GM21390 (cell line): ENCODE results near the gene POR.
"Not testable (repeated sequence)": the region's sequence is repeated elsewhere in the genome, so short reads cannot be mapped to it uniquely, and the experiment has no call there.

ENCODE experiments used
- ATAC-seq: cut with Tn5 transposase; IDR thresholded peaks from one replicate; pipeline ENCODE4 v1.9.1; 2021; ENCODE audit not compliant: unreplicated experiment

POR gene

DNA sequence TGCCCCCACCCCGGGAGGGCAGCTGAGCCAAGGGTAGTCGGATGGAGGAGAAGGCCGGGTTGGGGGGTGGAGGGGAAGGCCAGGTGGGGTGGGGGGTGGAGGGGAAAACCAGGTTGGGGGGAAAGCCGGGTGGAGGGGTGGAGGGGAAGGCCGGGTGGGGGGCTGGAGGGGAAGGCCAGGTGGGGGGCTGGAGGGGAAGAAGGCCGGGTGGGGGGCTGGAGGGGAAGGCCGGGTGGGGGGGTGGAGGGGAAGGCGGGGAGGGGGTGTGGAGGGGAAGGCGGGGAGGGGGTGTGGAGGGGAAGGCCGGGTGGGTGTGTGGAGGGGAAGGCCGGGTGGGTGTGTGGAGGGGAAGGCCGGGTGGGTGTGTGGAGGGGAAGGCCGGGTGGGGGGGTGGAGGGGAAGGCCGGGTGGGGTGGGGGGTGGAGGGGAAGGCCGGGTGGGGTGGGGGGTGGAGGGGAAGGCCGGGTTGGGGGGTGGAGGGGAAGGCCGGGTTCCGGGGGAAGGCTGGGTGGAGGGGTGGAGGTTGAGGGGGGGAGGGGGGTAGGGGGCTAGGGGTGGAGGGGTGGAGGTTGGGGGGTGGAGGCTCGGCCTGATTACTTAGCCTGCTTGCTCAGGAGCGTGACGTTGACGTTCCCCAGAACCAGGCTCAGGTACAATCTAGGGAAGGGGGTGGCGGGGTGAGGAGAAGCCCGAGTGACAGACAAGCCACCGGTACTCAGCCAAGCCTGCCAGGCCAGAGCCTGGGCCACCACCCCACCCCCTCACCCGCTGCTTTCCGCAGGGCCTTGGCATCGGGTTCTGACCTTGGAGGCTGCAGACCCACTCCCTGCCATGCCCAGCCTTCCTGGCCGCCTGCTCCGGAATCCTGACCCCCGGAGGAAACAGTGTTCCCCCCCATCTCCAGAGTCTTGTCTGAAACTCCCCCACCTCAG, 73.9 kb downstream of the POR start:
- no peak for ATAC-seq

GRCh38 chr7:75989500-75990388, 74.8 kb downstream of the POR start:
- ATAC-seq, result no peak

DNA sequence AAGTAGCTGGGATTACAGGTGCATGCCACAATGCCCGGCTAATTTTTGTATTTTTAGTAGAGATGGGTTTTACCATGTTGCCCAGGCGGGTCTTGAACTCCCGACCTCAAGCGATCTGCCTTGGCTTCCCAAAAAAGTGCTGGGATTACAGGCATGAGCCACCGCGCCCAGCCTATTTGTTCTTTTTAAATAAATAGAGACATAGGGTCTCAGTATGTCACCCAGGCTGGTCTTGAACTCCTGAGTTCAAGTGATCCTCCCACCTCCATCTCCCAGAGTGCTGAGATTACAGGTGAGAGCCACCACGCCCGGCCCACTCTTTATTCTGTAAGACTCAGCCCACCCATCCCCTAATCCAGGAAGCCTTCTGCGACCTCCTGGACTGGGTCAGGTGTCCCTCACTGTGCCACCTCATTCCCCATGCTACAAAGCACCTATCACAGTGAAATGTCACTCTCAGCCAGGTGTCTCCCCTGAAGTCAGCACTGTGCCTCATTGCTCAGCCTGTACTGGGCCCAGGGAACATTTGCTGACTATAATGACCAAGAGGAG, 76.7 kb downstream of the POR start:
- ATAC-seq, result no peak

DNA sequence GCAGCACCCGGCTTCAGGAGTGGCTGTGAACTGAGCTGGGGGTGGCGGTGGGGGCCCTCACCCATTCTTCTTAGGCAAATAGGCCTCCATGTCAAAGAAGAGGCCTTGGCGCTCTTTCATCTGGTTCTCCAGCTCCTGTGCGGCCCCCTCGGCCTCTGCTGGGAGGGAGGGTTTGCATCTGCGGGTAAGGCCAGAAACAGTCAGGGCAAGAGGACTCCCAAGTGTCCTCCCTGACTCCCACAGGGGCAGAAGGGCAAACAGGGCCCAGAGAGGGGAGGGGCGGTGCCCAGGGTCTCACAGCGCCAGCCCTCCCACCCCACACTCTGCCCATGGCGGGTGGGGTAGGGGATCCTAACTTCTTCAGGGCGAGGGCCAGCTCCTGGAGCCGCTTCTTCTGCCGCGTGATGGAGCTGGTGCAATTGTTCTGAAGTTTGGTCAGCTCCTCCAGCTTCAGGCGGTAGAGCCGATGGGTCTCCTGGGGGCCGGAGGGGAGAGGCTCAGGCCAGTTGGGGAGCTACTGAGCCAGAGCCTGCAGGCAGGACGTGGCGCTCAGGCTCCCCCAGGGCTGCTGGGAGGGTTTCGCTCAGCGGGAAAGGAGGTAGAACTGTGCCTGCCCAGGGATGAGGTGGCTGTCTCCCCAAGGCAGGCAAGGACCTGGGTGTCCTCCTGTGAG, 77.3 kb downstream of the POR start:
- ATAC-seq, result no peak

- ATAC-seq, result peak; percentile 16
These were observed 78.9 kb downstream of the POR start for GRCh38 chr7:75993689-75994387.

DNA sequence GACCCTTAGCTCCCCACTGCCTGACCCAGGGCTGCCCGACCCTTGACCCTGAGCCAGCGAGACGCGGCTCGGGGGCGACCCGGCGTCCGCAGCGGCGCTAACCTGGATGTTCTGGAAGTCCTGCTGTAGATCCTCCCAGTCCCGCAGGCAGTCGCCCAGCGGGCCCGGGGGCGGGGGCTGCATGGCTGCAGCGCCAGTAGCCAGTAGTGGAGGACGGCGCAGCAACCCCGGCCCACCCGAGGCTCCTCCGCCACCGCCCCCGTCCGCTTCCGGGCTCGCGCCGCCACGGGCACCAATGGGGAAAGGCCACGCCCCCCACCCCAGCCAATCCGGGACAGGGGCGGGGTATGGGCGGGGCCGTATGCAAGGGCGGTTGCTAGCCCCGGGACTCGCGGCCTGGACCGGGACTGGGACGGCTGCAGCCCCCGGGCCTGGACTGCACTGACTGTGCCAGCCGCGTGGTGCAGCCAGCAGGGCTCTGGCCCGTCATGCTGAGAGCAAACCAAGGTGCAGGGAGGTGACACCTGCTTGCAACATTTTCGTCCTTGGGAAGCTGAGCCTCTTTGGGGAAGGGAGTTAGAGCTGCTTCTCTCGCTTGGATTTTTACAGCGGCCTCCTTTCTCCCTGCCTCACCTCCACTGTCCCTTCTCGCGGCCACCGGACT, 79.6 kb downstream of the POR start, which contains the start of gene TMEM120A:
TMEM120A (minus strand) TSS at position 208 of the 664 bp plus-strand sequence; CDS start at position 183, 25 bp downstream.
- ATAC-seq, result peak; percentile 94

DNA sequence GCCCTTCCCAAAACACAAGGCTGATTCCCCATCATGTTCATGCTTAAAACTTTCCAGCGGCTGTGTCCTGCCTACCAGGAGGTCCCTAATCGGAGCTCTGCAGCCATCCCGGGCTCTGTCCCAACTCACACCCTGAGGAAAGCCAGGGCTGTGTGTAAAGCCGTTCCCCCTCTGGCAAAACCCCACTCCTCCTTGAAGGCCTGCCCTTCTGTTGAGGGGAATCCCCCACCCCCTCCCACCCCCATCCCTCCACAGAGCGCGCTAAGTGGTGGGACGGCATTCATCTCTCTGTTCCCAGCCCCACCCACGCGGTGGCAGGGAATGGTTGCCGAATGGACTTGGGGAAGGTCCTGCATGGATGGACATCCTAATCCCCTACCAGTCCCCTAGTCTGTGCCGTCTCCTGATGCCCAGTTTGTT, 80.1 kb downstream of the POR start:
- ATAC-seq, result no peak

DNA sequence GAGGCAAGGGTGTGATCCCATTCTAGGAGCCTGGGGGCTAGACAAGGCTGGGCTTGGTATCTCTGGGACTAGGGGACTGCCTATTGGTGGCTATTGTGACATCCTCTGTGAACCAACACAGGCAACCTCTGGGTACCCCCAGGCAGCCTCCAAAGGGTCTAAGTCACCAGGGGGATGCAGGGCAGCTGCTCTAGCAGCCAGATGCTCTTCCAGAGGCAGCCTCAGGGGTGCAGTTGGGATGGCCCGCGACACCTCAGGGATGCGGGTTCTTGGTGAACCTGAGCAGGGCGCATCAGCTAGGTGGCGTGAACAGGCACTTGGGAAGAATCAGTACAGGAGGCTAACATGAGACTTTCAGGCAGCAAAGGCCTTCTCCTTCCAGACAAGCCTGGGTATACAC, 81.0 kb downstream of the POR start:
- ATAC-seq, result no peak

DNA sequence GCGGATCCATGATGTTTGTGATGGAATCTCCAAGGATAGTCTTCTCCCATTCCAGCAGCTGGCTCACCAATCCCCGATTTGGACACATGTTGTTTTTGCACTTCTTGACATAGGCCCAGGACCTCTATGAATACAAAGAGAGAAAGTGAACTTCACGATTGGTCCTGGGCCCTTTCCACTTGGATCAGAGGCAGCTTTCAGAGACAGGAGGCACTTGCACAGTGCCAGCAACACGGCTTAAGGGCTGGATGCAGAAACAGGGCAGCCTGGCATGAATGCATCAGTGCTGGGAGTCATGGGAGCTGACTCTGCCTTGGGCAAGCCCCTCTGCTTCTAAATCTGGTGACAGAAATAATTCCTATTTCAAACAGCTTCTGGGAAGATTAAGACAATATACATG, 81.5 kb downstream of the POR start:
- ATAC-seq, result no peak

- ATAC-seq, result no peak
These were observed 83.1 kb downstream of the POR start for GRCh38 chr7:75998038-75998437.

- no peak for ATAC-seq
These were observed 85.6 kb downstream of the POR start for GRCh38 chr7:76000566-76000965.

DNA sequence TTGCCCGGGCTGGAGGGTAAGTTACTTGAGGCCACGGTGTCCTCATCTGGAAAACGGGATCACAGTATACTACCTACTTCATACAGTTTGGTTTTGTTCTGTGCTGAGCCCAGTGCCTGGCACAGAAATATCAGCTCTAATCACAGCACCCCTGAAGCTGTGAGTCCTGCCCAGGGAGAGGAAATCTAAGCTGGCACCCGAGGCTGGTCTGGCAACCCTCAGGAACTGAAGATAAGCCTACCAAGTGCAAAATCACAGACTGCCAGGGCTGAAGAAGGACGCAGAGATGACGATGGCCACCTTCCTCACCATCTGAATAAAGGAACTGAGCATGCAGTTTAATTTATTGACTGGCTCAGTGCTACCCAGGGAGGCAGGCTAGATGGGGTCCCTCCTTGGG, 87.2 kb downstream of the POR start:
- ATAC-seq, result no peak

GRCh38 chr7:76002822-76003221, 87.9 kb downstream of the POR start:
- ATAC-seq, result no peak

DNA sequence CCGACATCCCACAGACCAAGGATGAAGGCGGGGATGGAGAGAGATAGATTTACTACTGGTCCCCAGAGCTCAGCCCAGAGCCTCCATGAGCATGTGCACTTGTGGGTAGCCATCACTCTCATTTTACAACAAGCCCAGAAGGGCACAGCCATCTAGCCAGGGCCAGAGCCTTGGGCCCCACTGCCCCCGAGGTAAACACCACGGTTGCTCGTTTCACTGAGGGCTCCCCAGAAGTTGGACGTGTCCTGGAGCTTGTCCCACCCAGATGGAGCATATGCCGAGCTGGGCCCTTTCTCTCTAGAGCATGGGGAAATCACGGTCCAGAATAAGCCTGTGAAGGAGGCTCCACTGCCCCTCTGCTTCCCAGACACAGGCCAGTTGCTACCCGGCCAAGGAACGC, 88.4 kb downstream of the POR start:
- no peak for ATAC-seq

- ATAC-seq, result not testable (repeated sequence)
These were observed 90.0 kb downstream of the POR start for GRCh38 chr7:76005004-76005403.

DNA sequence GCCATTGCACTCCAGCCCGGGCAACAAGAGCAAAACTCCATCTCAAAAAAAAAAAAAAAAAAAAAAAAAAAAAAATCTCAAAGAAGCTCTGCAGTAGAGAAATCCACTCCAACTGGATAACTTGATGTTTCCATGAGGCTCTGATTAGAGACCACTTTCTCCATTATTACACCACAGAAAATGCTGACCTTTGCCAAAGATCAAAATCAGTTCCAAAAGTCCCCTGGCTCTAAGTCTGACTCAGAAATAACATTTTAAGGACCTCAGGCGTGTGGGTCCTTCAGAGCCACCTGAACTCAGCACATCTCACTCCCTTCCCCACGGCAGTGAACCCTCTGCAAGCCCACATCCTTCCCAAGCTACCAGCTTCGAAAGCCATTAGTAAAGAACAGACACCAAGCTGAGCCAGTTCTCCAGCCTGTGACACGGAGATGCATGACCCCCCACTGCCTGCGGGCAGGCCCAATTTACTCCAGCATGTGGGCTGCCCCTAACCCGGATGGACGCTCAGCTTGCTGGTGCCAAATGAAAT, 93.3 kb downstream of the POR start:
- ATAC-seq, result no peak

DNA sequence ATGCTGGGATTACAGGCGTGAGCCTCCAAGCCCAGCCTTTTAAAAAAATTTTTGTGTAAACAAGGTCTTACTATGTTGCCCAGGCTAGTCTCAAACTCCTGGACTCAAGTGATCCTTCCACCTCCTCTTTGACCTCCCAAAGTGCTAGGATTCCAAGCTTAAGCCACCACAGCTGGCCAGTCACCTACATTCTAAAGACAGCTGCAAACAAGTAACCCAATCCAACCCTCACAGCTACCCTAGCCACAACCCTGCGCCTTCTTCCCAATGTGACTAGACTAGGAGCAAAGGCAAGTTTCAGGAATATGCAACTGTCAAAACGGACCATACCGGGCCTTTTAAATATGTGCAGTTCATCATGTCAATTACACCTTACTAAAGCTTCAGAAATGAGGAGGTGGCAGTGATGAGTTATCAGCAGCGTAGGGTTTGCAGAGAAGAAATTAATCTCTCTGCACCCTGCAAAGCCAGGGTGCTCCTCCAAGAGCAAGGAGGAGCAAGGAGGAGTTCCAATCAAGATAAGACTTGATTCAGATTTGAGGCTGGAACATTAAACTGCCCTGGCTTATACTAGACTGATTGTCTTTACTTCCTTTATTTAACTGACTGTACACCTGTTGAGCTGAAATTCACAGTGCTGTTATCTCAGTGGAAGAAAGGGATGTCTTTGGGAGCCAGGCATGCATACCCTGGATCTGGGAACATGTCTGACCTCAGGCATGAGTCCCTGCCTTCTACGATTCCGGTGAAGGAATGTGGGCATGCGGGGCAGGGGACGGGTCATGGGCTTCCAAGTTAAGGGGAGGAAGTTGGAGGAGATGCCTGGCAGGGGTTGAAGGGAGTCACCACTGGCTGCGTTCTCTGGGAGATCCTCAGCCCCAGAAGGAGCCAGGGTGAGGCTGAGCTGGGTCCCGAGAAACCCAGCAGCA, 95.0 kb downstream of the POR start:
- no peak for ATAC-seq

DNA sequence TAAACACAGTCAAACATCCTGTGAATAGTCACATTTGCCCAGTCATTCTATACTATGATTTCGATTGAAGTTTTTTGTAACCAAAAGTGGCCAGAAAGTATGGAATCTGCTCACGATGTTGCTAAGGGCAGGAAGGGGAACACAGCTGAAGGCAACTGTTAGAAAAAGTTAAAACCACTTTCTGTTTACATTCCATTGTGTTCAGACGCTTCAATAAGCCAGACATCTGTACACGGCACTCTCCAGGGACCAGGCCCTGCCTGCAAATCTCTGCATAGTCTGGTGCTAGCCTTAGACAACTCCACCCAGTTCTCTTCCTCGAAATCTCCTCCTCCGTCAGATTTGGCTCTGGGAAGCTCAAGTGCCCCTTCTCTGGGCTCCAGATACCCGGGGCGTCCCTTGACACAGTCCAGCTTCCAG, 96.5 kb downstream of the POR start:
- no peak for ATAC-seq
